Measurements from ENCODE around the gene HTR4. TPM values are rescaled to one million over a fixed set of nuclear protein-coding genes. Genes with fewer than 3 reads are reported as not detected.

HTR4 gene
- total RNA-seq, 1 experiment from 2014 or later: not detected

DNA sequence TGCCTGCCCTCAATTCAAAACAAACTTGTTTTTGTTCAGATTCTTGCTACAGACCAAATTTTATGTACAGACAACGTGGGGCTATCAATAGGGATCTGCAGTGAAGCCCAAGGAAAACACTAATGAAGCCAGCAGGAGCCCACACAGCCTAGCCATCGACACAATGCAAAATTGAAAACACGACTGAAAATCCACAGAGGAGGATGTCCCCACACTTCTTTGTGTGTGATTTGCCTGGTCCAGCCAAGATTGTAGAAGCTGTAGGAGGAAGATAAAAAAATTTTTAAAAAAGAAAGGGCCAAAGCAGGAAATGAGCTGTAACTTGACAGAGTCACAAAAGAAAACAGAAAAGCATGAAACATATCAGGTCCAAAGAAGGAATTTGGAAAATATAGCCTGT, 34.8 kb downstream of the HTR4 start:
- H4K20me1 ChIP-seq (ENCODE audit: insufficient read depth, low read depth, low read length): no peaks in the 10 kb centered on the region
- no peaks in the 10 kb centered on the region for H3K9me3 ChIP-seq (ENCODE audit: low read length)
- H3K79me2 ChIP-seq (ENCODE audit: low read length): no peaks in the 10 kb centered on the region
- H3K27ac ChIP-seq (ENCODE audit: low read length): no peak overlapping the region
- H3K9me2 ChIP-seq (replicated peaks; ENCODE audit: insufficient read depth, low read length): no peaks in the 10 kb centered on the region
- H2AFZ ChIP-seq (ENCODE audit: low read length): no peak overlapping the region
- no peak for DNase-seq
- H3K9ac ChIP-seq (ENCODE audit: low read length): no peak overlapping the region
- no peaks in the 10 kb centered on the region for H3K36me3 ChIP-seq (ENCODE audit: insufficient read depth, low read length)
- no peak overlapping the region for H3K4me2 ChIP-seq (ENCODE audit: low read depth, low read length, poor library complexity, severe bottlenecking)
- H3K4me1 ChIP-seq (ENCODE audit: low read length): no peaks in the 10 kb centered on the region
- H3K27me3 ChIP-seq (ENCODE audit: low read length): no peaks in the 10 kb centered on the region
- H3K4me3 ChIP-seq (ENCODE audit: low read length): no peak overlapping the region

DNA sequence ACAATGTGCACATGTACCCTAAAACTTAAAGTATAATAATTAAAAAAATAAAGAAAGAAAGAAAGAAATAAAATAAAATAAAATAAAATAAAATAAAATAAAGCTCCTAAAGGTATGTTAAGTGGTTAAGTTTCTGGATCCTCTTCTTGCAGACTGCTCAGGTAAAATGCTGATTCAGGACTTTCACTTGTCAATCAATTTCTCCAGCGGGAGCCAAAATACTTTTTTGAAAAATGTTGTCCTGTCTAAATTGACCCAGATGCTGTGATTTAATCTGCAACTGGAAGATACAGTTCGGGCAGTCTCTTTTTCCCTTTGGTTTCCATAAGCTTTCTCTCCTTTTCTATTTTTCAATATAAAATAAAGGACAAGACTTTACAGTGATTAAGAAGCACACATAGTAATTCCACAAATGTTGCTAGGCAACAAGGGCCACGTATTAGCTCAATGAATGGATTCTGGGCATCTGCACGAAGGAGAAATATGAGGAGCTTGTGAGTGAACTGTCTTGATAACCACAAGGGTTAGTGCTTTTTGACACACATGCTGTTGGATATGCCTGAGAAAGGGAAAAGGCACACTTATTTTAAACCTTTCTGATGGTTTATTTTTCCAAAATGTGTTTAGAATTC, 38.6 kb downstream of the HTR4 start:
- H4K20me1 ChIP-seq (ENCODE audit: insufficient read depth, low read depth, low read length): no peaks in the 10 kb centered on the region
- H3K4me3 ChIP-seq (ENCODE audit: low read length): no peak overlapping the region

DNA sequence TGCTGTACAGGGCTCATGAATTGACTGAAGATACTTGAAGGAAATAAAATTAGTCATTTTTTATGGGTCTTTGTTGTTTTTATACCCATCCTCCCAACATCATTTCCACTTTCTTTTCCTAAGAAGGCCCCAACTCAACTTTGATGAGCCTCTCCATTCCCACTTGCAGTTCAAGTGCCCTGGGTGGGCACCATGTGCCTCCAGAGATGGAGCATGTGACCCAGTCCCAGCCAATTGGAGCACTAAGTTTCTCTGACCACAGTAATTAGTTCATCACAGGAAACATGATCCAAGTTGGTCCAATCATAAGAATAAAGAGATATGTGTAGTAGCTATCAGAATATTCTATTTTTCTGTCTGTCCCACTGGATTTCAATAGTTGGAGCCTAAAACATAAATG, 46.9 kb downstream of the HTR4 start:
- Histone ChIP-seq H3K9ac (ENCODE audit: low read length) (no peak overlapping the region), H3K4me1 (ENCODE audit: low read length) (no peaks in the 10 kb centered on the region), H3K4me2 (ENCODE audit: low read depth, low read length, poor library complexity, severe bottlenecking) (no peak overlapping the region), H4K20me1 (ENCODE audit: insufficient read depth, low read depth, low read length) (no peaks in the 10 kb centered on the region), H2AFZ (ENCODE audit: low read length) (no peak overlapping the region), H3K79me2 (ENCODE audit: low read length) (no peaks in the 10 kb centered on the region), H3K4me3 (ENCODE audit: low read length) (no peak overlapping the region), H3K9me2 (replicated peaks; ENCODE audit: insufficient read depth, low read length) (no peaks in the 10 kb centered on the region), H3K36me3 (ENCODE audit: insufficient read depth, low read length) (no peaks in the 10 kb centered on the region), H3K27ac (ENCODE audit: low read length) (no peak overlapping the region), H3K9me3 (ENCODE audit: low read length) (no peaks in the 10 kb centered on the region), H3K27me3 (ENCODE audit: low read length) (no peaks in the 10 kb centered on the region; the same call in 1 of the 2 replicates)
- no peak for DNase-seq

More for the DNA sequence above, 38.6 kb downstream of the HTR4 start:
- Histone ChIP-seq H3K9me3 (ENCODE audit: low read length) (no peaks in the 10 kb centered on the region), H3K4me2 (ENCODE audit: low read depth, low read length, poor library complexity, severe bottlenecking) (no peak overlapping the region), H3K79me2 (ENCODE audit: low read length) (no peaks in the 10 kb centered on the region), H3K9ac (ENCODE audit: low read length) (no peak overlapping the region), H2AFZ (ENCODE audit: low read length) (no peak overlapping the region), H3K36me3 (ENCODE audit: insufficient read depth, low read length) (no peaks in the 10 kb centered on the region), H3K9me2 (replicated peaks; ENCODE audit: insufficient read depth, low read length) (no peaks in the 10 kb centered on the region), H3K27ac (ENCODE audit: low read length) (no peak overlapping the region), H3K4me1 (ENCODE audit: low read length) (no peaks in the 10 kb centered on the region), H3K27me3 (ENCODE audit: low read length) (no peaks in the 10 kb centered on the region)
- DNase-seq: no peak

DNA sequence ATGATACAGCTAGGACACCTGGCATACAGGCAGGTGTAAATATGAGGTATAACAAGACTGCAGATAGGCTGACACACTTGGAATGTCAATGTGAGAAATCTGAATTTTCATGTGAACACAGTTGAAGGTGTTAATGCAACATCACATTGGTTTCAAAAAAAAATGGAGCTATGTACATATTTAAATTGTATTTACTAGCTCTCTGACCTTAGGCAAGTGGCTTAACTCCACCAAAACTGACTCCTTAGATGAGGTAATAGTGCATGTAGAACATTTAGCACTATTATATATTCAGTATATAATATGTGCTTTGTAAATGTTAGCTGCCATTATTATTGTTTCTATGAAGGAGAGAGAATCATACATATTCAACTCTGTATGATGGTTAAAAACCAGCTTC, 48.0 kb downstream of the HTR4 start:
- H3K9ac ChIP-seq (ENCODE audit: low read length): no peak overlapping the region
- no peak for DNase-seq
- H4K20me1 ChIP-seq (ENCODE audit: insufficient read depth, low read depth, low read length): no peaks in the 10 kb centered on the region
- H3K4me3 ChIP-seq (ENCODE audit: low read length): no peak overlapping the region
- no peak overlapping the region for H2AFZ ChIP-seq (ENCODE audit: low read length)
- H3K9me3 ChIP-seq (ENCODE audit: low read length): no peaks in the 10 kb centered on the region
- no peaks in the 10 kb centered on the region for H3K9me2 ChIP-seq (replicated peaks; ENCODE audit: insufficient read depth, low read length)
- H3K4me2 ChIP-seq (ENCODE audit: low read depth, low read length, poor library complexity, severe bottlenecking): no peak overlapping the region
- H3K27ac ChIP-seq (ENCODE audit: low read length): no peak overlapping the region
- H3K36me3 ChIP-seq (ENCODE audit: insufficient read depth, low read length): no peaks in the 10 kb centered on the region
- no peaks in the 10 kb centered on the region for H3K79me2 ChIP-seq (ENCODE audit: low read length)
- no peaks in the 10 kb centered on the region; the same call in 1 of the 2 replicates for H3K27me3 ChIP-seq (ENCODE audit: low read length)
- H3K4me1 ChIP-seq (ENCODE audit: low read length): no peaks in the 10 kb centered on the region

DNA sequence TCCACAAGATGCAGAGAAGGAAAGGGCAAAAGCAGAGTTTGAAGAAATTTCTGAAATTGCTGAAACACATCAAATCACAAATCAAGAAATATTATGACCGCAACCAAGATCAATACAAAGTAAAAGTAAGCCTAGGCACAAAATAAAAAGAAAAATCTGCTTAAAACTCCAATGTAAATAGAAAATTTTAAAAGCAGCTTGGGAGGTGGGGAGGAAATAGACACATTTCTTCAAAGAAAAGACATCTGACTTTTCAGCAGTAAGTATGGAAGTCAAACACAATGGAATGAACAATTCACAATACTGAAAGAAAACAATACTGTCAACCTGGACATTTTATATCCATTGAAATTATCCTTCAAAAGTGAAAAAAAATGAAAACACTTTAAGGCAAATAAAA, 55.1 kb downstream of the HTR4 start:
- Histone ChIP-seq H3K36me3 (ENCODE audit: insufficient read depth, low read length) (no peaks in the 10 kb centered on the region), H3K4me2 (ENCODE audit: low read depth, low read length, poor library complexity, severe bottlenecking) (no peak overlapping the region), H3K9me3 (ENCODE audit: low read length) (no peaks in the 10 kb centered on the region), H2AFZ (ENCODE audit: low read length) (no peak overlapping the region), H3K27me3 (ENCODE audit: low read length) (no peaks in the 10 kb centered on the region; the same call in 1 of the 2 replicates), H3K79me2 (ENCODE audit: low read length) (no peaks in the 10 kb centered on the region), H3K4me1 (ENCODE audit: low read length) (no peaks in the 10 kb centered on the region), H3K9me2 (replicated peaks; ENCODE audit: insufficient read depth, low read length) (no peaks in the 10 kb centered on the region), H3K27ac (ENCODE audit: low read length) (no peak overlapping the region), H3K9ac (ENCODE audit: low read length) (no peak overlapping the region), H3K4me3 (ENCODE audit: low read length) (no peak overlapping the region), H4K20me1 (ENCODE audit: insufficient read depth, low read depth, low read length) (no peaks in the 10 kb centered on the region)
- DNase-seq: no peak

DNA sequence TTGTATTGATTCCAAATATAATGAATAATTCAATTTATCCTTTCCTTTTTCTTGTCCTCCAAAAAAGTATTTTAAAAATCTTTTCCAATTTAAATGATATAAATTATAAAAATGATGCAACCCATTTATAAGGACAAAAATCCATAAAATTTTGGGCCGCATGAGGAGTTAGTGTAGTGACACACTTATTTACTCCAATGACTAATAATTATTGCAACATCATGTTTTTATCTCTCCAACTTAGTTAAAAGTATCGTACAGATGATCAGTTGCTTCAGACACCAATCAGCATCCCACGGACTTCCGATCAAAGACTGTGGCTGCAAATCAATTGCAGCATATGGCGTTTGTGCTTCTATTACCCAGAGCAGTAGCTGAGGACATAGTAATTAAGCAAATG, 58.6 kb downstream of the HTR4 start:
- no peaks in the 10 kb centered on the region for H3K9me3 ChIP-seq (ENCODE audit: low read length)
- H3K4me2 ChIP-seq (ENCODE audit: low read depth, low read length, poor library complexity, severe bottlenecking): no peak overlapping the region
- no peaks in the 10 kb centered on the region for H3K79me2 ChIP-seq (ENCODE audit: low read length)
- H3K27me3 ChIP-seq (ENCODE audit: low read length): no peaks in the 10 kb centered on the region
- H3K4me3 ChIP-seq (ENCODE audit: low read length): no peak overlapping the region
- H4K20me1 ChIP-seq (ENCODE audit: insufficient read depth, low read depth, low read length): no peaks in the 10 kb centered on the region
- H3K4me1 ChIP-seq (ENCODE audit: low read length): no peaks in the 10 kb centered on the region
- H3K9ac ChIP-seq (ENCODE audit: low read length): no peak overlapping the region
- H2AFZ ChIP-seq (ENCODE audit: low read length): no peak overlapping the region
- no peaks in the 10 kb centered on the region for H3K9me2 ChIP-seq (replicated peaks; ENCODE audit: insufficient read depth, low read length)
- no peak overlapping the region for H3K27ac ChIP-seq (ENCODE audit: low read length)
- DNase-seq: no peak
- H3K36me3 ChIP-seq (ENCODE audit: insufficient read depth, low read length): no peaks in the 10 kb centered on the region

DNA sequence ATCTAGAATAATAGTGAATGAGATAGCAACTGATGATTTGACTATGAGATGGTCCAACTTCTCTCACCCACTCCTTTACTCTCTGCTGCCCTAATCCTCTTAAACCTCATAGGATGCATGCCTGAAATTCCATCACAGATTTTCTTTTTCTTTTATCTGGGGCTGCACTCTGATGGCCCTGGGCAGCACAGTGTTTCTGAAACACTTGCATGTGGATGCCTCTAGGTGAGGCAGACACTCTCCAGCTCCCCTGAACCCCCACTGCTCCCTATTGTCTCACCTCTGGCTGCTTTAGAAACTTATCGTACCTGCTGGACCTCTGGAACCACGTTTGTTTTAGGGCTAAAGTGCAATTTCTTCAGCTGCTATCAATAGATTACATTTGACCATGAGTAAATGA, 67.5 kb downstream of the HTR4 start:
- Histone ChIP-seq H3K36me3 (ENCODE audit: insufficient read depth, low read length) (no peaks in the 10 kb centered on the region), H3K9ac (ENCODE audit: low read length) (no peak overlapping the region), H3K9me2 (replicated peaks; ENCODE audit: insufficient read depth, low read length) (no peaks in the 10 kb centered on the region), H3K79me2 (ENCODE audit: low read length) (no peaks in the 10 kb centered on the region), H3K27ac (ENCODE audit: low read length) (no peak overlapping the region), H3K9me3 (ENCODE audit: low read length) (no peaks in the 10 kb centered on the region), H3K4me2 (ENCODE audit: low read depth, low read length, poor library complexity, severe bottlenecking) (no peak overlapping the region), H3K27me3 (ENCODE audit: low read length) (no peaks in the 10 kb centered on the region), H3K4me1 (ENCODE audit: low read length) (no peaks in the 10 kb centered on the region), H4K20me1 (ENCODE audit: insufficient read depth, low read depth, low read length) (no peaks in the 10 kb centered on the region), H3K4me3 (ENCODE audit: low read length) (no peak overlapping the region), H2AFZ (ENCODE audit: low read length) (no peak overlapping the region)
- no peak for DNase-seq

DNA sequence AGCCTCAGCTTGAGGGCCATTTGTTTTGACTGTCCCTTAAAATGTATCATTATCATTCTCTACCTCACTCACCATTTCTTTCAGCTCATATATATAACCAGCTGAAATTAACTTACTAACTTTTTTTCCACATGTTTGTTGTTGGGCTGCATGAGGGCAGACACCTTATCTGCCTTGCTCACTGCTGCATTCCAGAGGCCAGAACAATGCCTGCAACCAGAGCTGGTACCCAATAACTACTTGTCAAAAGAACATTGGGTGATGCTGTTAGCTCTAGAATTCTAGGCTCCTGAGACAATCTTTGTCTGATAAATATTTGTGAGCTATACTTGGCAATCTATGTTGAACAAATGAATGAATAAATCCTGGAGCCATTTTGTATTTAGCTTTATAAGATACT, 68.3 kb downstream of the HTR4 start:
- no peak overlapping the region for H3K4me2 ChIP-seq (ENCODE audit: low read depth, low read length, poor library complexity, severe bottlenecking)
- no peaks in the 10 kb centered on the region for H3K4me1 ChIP-seq (ENCODE audit: low read length)
- no peak overlapping the region for H3K27ac ChIP-seq (ENCODE audit: low read length)
- no peaks in the 10 kb centered on the region for H3K9me3 ChIP-seq (ENCODE audit: low read length)
- no peaks in the 10 kb centered on the region for H4K20me1 ChIP-seq (ENCODE audit: insufficient read depth, low read depth, low read length)
- no peak overlapping the region for H2AFZ ChIP-seq (ENCODE audit: low read length)
- H3K79me2 ChIP-seq (ENCODE audit: low read length): no peaks in the 10 kb centered on the region
- H3K9ac ChIP-seq (ENCODE audit: low read length): no peak overlapping the region
- no peaks in the 10 kb centered on the region for H3K36me3 ChIP-seq (ENCODE audit: insufficient read depth, low read length)
- no peaks in the 10 kb centered on the region for H3K9me2 ChIP-seq (replicated peaks; ENCODE audit: insufficient read depth, low read length)
- no peaks in the 10 kb centered on the region for H3K27me3 ChIP-seq (ENCODE audit: low read length)
- DNase-seq: peak; percentile 44
- H3K4me3 ChIP-seq (ENCODE audit: low read length): no peak overlapping the region

DNA sequence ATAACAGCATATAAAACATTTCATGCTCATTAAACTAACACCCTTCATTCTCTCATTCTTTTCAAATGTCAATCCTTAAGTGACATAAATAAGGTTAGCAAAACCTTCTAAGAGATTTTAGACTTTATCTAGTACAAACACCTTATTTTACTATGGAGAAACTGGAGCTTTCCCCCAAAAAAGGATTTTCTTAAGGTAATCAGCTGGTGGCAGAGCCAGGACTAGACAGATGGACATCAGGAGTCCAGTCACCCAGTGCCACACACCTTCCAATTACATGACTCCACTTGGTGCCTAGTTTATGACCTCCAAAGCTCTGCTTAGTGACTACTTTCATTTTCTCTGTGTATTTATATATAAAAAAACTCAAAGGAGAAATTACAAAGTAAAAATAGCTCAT, 70.2 kb downstream of the HTR4 start:
- Histone ChIP-seq H3K27me3 (ENCODE audit: low read length) (no peaks in the 10 kb centered on the region), H3K27ac (ENCODE audit: low read length) (no peak overlapping the region), H3K36me3 (ENCODE audit: insufficient read depth, low read length) (no peaks in the 10 kb centered on the region), H3K79me2 (ENCODE audit: low read length) (no peaks in the 10 kb centered on the region), H3K9ac (ENCODE audit: low read length) (no peak overlapping the region), H3K4me1 (ENCODE audit: low read length) (no peaks in the 10 kb centered on the region), H3K4me3 (ENCODE audit: low read length) (no peak overlapping the region), H2AFZ (ENCODE audit: low read length) (no peak overlapping the region), H4K20me1 (ENCODE audit: insufficient read depth, low read depth, low read length) (no peaks in the 10 kb centered on the region), H3K9me3 (ENCODE audit: low read length) (no peaks in the 10 kb centered on the region), H3K4me2 (ENCODE audit: low read depth, low read length, poor library complexity, severe bottlenecking) (no peak overlapping the region), H3K9me2 (replicated peaks; ENCODE audit: insufficient read depth, low read length) (no peaks in the 10 kb centered on the region)
- no peak for DNase-seq
